ENCODE measurements around the gene SLC22A8.

The SLC22A8 gene

GRCh38 chr11:62994775-62995174 is 20.9 kb downstream of the SLC22A8 start:
- no peak for DNase-seq (ENCODE audit: low read depth)
- H3K4me3 ChIP-seq (ENCODE audit: low read length): no peak overlapping the region
- TF ChIP-seq CTCF (IDR thresholded peaks at IDR 0.05; ENCODE audit: insufficient read depth, low read depth, low read length, missing control alignments): no peak

- DNase-seq (ENCODE audit: low read depth): no peak
- no peak for TF ChIP-seq CTCF (IDR thresholded peaks at IDR 0.05; ENCODE audit: insufficient read depth, low read depth, low read length, missing control alignments)
- no peak overlapping the region for H3K4me3 ChIP-seq (ENCODE audit: low read length)
Observed at GRCh38 chr11:62988276-62988675, 27.4 kb downstream of the SLC22A8 start.

GRCh38 chr11:62985041-62985750 is 30.4 kb downstream of the SLC22A8 start:
- DNase-seq (ENCODE audit: low read depth): no peak
- H3K4me3 ChIP-seq (ENCODE audit: low read length): no peak overlapping the region
- TF ChIP-seq CTCF (IDR thresholded peaks at IDR 0.05; ENCODE audit: insufficient read depth, low read depth, low read length, missing control alignments): no peak

- H3K4me3 ChIP-seq (ENCODE audit: low read length): no peak within 1 kb of the TSS
- no peak for DNase-seq (ENCODE audit: low read depth)
Observed at GRCh38 chr11:62984451-62984991, 31.1 kb downstream of the SLC22A8 start, which contains the start of gene SLC22A6. TSS of gene SLC22A6 (minus strand) at chr11:62984967. CDS start at chr11:62984690, 277 bp downstream.

GRCh38 chr11:62983536-62984199 is 32.0 kb downstream of the SLC22A8 start:
- no peak for DNase-seq (ENCODE audit: low read depth)
- no peak for TF ChIP-seq CTCF (IDR thresholded peaks at IDR 0.05; ENCODE audit: insufficient read depth, low read depth, low read length, missing control alignments)

More at GRCh38 chr11:62984451-62984991, 31.1 kb downstream of the SLC22A8 start, which contains the start of gene SLC22A6:
- no peak for TF ChIP-seq CTCF (IDR thresholded peaks at IDR 0.05; ENCODE audit: insufficient read depth, low read depth, low read length, missing control alignments)

GRCh38 chr11:62981743-62982142 is 33.9 kb downstream of the SLC22A8 start:
- DNase-seq (ENCODE audit: low read depth): no peak
- TF ChIP-seq CTCF (IDR thresholded peaks at IDR 0.05; ENCODE audit: insufficient read depth, low read depth, low read length, missing control alignments): no peak
- no peak overlapping the region for H3K4me3 ChIP-seq (ENCODE audit: low read length)

More at GRCh38 chr11:62983536-62984199, 32.0 kb downstream of the SLC22A8 start:
- no peak overlapping the region for H3K4me3 ChIP-seq (ENCODE audit: low read length)

All from epithelial cell of esophagus (primary cell).